ENCODE measurements around the gene SCAMP4. TPM values are rescaled to one million over a fixed set of nuclear protein-coding genes. Genes with fewer than 3 reads are reported as not detected.

The SCAMP4 gene
- total RNA-seq, 1 donor = 49.2 TPM

DNA sequence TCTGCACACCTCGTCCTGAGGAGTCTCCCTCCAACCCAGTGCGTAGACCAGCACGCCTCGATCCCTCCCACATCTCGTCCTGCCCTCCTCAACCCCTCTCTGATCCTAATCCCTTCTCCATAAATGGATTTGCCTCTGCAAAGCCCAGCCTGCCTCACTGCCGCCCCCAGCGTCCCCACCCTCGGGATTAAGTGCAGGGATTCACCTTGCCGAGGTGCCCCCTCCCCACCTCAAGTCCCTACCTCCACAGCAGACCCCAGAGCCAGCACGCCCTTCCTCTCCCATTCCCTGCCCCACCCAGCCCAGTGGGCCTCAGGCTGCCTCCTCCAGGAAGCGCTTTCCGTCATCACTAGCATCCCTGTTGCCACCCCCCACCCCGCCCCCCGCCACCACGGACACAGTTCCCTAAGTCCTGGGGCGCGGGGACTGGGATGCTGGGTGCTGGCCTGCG is 45.8 kb upstream of the SCAMP4 start:
- DNase-seq (ENCODE audit: low read depth) = no peak
- no peak for TF ChIP-seq CTCF (IDR thresholded peaks at IDR 0.05; ENCODE audit: insufficient read depth, low read depth, low read length)
- H3K4me3 ChIP-seq (ENCODE audit: low read depth, low read length) = no peak overlapping the region

DNA sequence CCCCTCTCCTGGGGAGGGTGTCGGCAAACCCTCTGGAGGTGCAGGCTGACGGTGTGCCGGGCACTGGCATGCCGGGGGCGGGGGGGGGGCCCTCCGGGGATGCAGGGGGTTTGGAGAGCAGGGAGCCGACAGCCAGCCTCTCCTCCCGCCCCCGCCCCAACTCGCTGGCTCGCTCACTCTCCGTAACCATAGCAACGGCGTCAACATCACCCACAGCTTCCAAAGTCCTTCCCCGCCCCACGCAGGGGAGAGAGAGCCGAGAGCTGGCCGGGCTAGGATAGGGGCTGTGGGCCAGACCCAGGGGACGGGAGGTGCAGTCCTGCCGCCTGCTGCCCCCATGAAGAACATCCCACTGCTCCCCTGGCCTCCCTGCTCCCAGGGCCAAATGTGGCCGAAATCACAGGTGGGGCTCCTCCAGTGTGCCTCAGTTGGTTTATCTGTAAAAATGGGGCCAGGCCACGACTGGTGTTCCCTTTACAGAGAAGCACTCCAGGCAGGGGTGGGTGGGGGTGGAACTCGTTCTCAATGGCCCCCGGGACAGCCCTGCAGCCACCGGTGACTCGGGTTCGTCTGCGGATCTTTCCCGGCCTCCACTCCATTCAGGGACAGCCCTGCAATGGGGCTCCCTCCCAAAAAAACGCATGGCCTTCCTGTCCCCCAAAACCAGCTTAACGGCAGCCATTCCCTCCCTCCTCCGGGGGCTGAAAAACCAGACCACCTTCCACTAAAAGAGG is 45.0 kb upstream of the SCAMP4 start:
- peak overlapping the region; percentile 18 for H3K4me3 ChIP-seq (ENCODE audit: low read depth, low read length)
- DNase-seq (ENCODE audit: low read depth) = peak; percentile 78
- no peak for TF ChIP-seq CTCF (IDR thresholded peaks at IDR 0.05; ENCODE audit: insufficient read depth, low read depth, low read length)

DNA sequence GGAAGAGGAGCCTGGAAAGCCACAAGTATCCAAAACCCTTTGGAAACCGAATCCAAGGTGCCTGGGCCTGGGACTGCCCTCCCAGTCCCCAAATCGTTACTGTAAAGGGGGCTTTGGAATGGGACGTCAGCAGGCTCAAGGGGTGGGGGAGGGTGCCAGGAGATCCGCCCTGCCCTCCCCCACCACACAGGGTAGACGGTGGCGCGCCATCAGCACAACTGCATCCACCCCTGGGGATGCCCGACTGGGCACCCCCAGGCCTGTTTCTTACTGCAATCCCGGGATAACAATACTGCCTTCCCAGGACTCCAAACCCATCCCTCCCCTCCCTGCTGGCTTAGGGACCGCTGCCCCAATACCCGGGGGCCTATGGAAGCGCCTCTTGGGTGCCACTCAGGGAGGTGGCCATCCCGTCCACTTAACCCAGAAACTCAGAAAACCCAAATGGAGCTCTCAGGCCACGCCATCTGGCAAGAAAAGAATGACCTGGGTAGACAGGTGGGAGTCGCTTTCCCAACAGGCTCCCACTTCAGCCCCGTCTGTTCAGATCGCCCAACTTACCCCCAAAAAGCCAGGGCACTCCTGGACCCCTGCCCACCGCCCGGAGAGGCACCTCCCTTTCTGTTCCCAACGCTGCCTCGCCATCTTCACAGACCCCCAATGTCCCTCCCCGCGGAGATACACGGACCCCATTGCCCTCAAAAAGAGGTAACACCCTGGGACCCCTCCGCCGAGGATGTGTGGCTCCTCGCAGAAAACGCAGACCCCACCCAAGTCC is 44.2 kb upstream of the SCAMP4 start:
- no peak for TF ChIP-seq CTCF (IDR thresholded peaks at IDR 0.05; ENCODE audit: insufficient read depth, low read depth, low read length)
- no peak for DNase-seq (ENCODE audit: low read depth)
- H3K4me3 ChIP-seq (ENCODE audit: low read depth, low read length) = peak overlapping the region; percentile 80

GRCh38 chr19:1861599-1862031 is 43.6 kb upstream of the SCAMP4 start:
- peak overlapping the region; percentile 80 for H3K4me3 ChIP-seq (ENCODE audit: low read depth, low read length)
- TF ChIP-seq CTCF (IDR thresholded peaks at IDR 0.05; ENCODE audit: insufficient read depth, low read depth, low read length) = no peak
- DNase-seq (ENCODE audit: low read depth) = no peak

DNA sequence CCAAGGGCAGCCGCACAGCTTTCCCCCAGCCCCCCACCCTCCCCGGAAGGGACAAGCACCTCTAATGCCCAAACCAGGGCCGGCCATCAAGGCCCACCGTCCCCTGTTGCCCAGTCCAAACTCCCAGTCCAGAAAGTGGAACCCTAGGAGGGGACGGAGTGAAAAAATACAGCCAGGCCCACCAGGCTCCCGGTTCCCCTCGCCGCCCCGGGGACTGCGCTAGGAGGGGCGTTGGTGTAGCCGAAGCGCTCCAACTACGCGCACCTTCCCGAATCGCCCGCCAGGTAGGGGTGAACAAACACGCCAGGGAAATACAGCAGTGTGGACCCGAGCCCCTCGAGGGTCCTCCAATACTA is 43.2 kb upstream of the SCAMP4 start:
- TF ChIP-seq CTCF (IDR thresholded peaks at IDR 0.05; ENCODE audit: insufficient read depth, low read depth, low read length) = no peak
- peak overlapping the region; percentile 80 for H3K4me3 ChIP-seq (ENCODE audit: low read depth, low read length)
- no peak for DNase-seq (ENCODE audit: low read depth)

DNA sequence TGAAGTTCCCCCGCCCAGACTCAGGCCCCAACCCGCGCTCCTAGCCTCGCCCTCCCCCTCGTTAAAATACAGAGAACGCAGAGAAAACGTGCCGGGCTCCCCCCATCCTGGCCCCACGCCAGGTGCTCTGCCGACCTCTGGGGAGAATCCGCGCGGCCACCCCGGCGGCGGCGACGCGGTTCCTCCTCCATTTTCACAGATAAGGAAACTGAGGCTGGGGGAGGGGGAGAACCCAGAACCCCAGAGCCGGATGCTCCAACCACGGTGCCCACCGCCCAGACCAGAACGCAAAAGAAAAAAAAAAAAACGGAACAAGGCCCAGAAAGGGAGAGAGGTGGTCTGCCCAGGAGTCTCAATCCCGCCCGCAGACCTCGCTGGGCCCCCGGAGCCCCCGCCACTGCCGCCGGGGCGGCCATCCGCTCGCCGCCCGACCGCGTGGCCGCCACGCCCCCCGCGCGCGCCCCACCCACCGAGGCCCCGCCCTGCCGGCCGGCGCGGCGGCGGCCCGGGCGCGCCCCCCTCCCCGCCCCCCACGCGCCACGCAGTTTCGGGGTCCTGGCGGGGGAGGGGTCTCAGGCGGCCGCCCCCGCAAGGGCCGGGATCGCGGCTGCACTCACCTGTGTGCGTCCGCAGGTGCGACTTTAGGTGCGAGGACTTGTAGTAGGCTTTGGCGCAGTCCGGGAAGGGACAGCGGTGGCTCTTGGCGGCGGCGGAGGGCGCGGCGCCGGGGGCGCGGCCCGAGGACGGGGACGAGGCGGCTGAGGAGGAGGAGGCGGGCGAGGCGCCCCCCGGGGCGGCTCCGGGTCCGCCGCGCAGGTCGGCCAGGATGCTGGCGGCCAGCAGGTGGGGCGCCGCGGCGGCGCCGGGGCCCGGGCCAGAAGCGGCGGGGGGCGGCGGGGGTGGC is 42.5 kb upstream of the SCAMP4 start:
- no peak for DNase-seq (ENCODE audit: low read depth)
- TF ChIP-seq CTCF (IDR thresholded peaks at IDR 0.05; ENCODE audit: insufficient read depth, low read depth, low read length) = no peak
- H3K4me3 ChIP-seq (ENCODE audit: low read depth, low read length) = peak overlapping the region; percentile 80

Data from fibroblast of villous mesenchyme (primary cell).